Spleen (tissue), 7 donors: ENCODE results near the gene GSDME.

Experiments used
- CTCF ChIP-seq, 11 experiments: fragments of 200-600 bp in 7 of 11; fragments of 450-650 bp in 4 of 11; sonication (generic) in 4 of 11; IDR thresholded peaks in 8 of 11; conservative IDR thresholded peaks in 3 of 11; 1 replicate in 7 of 11; 2 replicates in 4 of 11; pipeline versions ENCODE4 v1.4.0 to v1.8.0; 2016 to 2021; ENCODE audit warnings: antibody characterized with exemption in 11 of 11, inconsistent platforms in 4 of 11, mild to moderate bottlenecking in 1 of 11
- POLR2AphosphoS5 ChIP-seq, 3 donors: sonication (generic); formaldehyde crosslinking; IDR thresholded peaks; one replicate each; pipeline ENCODE4 v1.5.1; 2017; ENCODE audit warnings: antibody characterized with exemption in 3 of 3
- donor health status: DM: no; HTN: no; CAD: no; lungs with moderate emphysema.
- donor health status: DM: no; HTN: no; CAD: no.
- donor health status: DM: no; HTN: no; CAD: no.

GRCh38 chr7:24665564-24666294 lies 91.5 kb downstream of the GSDME start:
- TF ChIP-seq CTCF (IDR thresholded peaks at IDR 0.05 in 8 of 11, conservative IDR thresholded peaks at IDR 0.05 in 3 of 11) (peak in 10 of 11 experiments; percentile 38 to 74 (median 58)), POLR2AphosphoS5 (IDR thresholded peaks at IDR 0.05) (no peak)
